GM18511 (cell line): Measurements from ENCODE around the gene PCED1A.

Source experiments
- ATAC-seq: cut with Tn5 transposase; IDR thresholded peaks from one replicate; pipeline ENCODE4 v1.9.1; 2021; ENCODE audit warnings: mild to moderate bottlenecking, moderate library complexity; ENCODE audit not compliant: unreplicated experiment

Gene PCED1A

DNA sequence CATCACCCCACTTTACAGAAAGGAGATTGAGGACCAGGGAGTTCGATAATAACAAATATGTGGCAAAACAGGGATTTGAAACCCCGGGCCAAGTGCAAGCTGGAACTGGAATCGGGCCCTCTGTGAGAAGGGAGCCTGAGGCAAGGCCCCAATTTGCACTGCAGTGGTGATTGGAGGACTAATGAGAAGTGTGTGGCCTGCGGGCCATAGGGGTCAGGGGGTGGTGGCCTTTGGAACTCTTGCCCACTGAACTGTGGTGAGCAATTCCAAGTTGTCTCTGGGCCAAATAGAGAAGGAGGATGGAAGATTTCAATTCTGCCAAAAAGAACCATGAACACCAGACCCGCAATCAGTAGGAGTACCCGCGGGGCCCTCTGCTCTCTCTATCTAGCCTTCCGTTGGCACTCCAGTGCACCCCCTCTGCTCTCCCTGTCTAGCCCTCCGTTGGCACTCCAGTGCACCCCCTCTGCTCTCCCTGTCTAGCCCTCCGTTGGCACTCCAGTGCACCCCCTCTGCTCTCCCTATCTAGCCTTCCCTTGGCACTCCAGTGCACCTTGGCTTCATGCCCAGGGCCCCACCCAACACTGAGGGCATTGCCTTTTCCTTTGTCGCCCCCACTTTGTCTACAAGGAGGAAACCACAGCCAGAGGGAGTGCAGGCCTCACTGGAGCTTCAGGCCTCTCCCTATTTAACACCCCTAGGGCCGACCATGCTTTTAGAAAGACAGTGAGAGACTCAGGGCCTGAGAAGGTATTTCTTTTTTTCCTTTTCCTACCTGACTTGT is 26.8 kb upstream of the PCED1A start:
- no peak for ATAC-seq

DNA sequence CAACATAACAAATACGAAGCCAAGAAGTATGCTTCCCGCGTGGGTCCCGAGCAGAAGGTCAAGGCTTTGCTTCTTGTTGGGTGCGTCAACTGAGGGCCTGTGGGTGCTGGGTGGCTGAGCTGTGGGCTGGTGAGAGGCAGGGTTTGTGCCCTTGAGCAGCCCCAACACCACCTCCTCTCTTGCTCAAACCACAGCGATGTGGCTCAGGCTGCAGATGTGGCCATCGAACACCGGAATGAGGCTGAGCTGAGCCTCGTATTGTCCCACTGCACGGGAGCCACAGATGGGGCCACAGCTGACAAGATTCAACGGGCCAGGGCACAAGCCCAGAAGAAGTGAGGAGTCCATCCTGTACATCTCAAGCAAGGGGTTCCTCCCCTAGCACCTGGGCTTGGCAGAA is 25.8 kb upstream of the PCED1A start:
- no peak for ATAC-seq

GRCh38 chr20:2865630-2866029 is 25.2 kb upstream of the PCED1A start:
- ATAC-seq, result no peak

DNA sequence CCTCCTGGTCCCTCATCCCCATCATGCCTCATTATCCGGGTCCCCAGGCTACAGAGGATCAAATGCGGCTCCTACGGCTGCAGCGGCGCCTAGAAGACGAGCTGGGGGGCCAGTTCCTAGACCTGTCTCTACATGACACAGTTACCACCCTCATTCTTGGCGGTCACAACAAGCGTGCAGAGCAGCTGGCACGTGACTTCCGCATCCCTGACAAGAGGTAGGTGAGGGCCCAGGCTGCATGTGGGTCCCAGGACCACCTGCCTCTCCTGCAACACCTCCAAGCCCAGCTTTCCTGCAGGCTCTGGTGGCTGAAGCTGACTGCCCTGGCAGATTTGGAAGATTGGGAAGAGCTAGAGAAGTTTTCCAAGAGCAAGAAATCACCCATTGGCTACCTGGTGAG is 24.6 kb upstream of the PCED1A start:
- no peak for ATAC-seq

DNA sequence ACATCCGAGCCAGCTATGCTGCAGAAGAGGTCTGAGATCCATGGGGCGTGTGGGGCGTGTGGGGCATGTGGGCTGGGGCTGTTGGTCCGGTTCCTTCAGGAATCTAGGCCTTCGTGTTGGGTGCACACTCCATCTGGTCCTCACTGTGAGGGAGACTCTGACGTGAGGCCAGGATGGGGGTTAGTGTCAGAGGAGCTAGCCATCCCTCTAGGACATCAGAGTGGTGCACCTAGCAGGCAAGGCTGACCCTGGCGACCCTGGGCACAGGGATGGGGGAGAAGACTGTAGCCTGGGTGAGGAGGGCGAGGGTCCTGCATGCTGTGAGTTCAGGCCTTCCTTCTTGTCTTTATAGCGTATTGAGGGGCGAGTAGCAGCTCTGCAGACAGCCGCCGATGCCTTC is 24.2 kb upstream of the PCED1A start:
- ATAC-seq, result no peak

GRCh38 chr20:2859330-2860121 is 19.1 kb upstream of the PCED1A start:
- no peak for ATAC-seq

GRCh38 chr20:2858591-2858990 is 18.1 kb upstream of the PCED1A start:
- ATAC-seq, result no peak

DNA sequence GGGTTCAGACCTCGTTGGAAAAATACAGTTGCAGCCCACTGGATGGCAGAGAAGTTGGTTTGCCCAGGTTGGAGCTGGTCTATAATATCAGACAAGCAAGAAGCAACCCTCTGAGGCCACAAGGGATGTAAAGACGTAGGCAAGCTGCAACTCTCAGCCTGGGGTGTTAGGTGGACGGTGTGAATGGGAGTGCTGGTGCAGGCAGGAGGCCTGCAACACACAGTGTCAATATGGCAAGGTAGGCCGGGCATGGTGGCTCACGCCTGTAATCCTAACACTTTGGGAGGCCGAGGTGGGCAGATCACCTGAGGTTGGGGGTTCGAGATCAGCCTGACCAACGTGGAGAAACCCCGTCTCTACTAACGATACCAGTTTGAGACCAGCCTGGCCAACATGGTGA is 10.6 kb upstream of the PCED1A start:
- no peak for ATAC-seq

- no peak for ATAC-seq
Measured at GRCh38 chr20:2849529-2849928, 9.1 kb upstream of the PCED1A start.

GRCh38 chr20:2847802-2848201 is 7.3 kb upstream of the PCED1A start:
- ATAC-seq, result no peak

DNA sequence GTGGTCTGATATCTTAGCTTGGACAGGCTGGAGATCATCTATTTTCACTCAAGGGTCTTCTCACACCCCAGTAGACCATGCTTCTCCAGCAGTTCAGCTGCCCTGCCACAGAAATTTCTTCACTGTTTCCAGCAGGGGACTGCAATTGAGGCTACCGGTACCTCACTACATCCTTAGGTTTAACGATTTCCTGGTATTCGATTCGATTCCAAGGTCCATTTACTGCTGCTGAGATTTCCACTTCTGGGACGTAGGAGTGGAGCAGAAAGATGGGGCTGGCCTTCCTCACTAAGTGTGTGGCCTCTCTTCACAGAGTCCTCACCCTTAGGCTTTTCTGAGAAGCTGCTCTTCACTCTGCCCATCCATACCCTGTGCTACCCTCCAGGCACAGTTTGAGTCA is 6.2 kb upstream of the PCED1A start:
- no peak for ATAC-seq

DNA sequence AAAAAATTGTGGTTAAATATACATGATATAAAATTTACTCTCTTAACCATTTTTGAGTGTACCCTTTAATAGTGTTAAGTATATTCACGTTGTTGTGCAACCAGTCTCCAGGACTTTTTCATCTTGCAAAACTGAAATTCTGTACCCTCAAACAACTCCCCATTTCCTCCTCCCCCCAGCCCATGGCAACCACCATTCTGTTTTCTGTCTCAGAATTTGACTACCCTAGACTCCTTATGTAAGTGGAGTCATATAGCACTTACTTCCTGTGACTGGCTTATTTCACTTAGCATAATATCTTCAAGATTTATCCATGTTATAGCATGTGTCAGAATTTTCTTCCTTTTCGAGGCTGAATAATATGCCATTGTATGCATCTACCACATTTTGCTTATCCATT is 5.2 kb upstream of the PCED1A start:
- no peak for ATAC-seq

DNA sequence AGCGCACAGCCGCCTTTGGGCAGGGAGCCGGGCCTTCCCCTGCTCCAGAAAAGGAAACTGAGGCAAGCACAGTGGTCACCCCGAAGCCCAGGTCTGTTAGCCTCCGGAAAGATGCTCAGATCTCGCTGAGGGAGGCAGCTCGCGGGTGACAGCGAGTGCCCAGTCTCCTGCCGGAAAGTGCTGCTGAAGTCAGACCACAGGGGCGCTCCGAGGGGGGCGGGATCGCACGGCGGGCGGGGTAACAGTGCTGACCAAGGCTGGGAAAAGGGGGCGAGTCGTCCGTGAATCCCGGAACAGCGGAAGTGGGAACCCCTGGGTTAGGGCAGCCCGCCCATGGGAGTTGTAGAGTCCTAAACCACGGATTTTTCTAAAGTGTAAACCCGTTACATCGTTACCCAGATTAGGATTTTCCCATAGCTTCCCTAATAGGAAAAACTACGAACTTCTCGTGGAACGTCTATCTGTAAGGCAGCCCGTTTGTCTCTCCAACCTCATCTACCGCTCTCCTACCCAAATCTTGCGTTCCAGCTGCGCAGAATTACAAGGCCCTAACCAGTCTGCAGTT is 594 bp upstream of the PCED1A start:
- ATAC-seq, result peak; percentile 40

- ATAC-seq, result no peak
Measured at GRCh38 chr20:2839732-2840137, 720 bp downstream of the PCED1A start.

DNA sequence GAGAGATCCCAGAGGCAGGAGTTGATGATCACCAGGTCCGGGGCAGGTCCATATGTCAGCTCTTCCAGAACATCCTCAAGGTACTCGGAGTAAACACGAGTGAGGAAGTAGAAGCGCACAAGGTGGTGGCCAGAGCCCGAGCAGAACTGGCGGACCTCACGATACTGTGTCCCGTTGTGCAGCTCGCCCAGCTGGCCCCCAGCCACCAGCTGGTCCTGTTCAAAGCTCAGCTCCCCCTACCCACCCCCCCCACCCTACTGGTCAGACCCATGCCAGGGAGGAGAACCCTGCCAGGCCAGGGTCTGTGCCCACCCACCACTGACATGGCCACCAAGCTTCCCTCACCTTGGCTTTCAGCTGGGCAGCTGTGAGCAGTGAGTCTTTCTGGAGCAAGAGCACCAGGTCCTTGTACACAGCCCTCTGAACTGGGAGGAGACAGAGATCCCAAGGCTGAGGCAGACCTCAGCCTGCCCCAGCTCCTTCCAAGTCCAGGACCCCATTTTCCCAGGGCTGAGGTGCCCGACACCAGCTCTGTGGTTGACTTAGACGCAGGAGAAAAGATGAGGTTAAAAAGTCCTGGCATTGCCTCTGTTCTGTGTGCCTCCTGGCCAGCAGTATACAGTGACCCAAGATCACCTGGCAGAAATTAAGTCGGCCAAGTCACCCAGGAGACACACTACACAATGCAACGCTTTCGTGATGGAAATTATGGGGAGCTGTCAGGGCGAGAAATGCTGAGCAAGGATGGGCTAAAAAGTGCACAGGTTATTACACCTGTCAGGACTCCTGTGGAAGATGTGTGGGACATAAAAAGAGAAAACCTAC is 1.4 kb downstream of the PCED1A start:
- ATAC-seq, result no peak

GRCh38 chr20:2838170-2838797 is 2.2 kb downstream of the PCED1A start:
- ATAC-seq, result no peak

DNA sequence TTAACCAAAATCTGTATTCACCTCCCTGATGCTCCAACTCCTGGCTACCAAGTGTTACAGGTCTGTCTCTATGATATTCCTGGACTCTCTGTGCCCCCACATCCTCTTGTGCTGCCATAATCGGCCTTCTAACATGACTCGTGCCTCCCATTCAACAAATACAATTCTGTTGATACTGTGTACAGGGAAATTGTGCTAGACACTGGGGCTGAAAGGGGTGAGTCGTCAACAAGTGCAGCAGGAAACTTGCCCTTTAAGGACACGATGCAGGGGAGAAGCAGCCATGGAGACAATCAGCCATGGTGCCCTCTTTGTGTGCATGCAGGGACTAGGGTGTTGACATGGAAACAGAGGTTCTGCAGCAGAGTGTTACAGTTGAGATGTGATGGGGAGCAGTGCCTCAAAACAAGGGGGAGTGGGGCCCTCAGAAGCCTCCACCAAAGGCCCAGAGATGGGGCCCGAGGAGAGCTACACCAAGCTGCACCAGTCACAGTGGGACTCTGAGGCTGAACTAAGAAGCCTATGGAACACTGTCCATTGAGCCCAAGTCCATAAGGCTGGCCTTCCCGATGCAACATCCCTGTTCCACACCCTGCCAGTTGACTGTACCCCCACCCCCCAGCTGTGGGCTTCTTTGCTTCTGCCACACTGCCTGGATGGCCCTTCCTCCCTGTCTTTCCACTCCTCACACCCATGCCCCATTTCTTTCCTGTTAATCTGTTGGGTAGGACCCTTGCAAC is 3.1 kb downstream of the PCED1A start:
- no peak for ATAC-seq

DNA sequence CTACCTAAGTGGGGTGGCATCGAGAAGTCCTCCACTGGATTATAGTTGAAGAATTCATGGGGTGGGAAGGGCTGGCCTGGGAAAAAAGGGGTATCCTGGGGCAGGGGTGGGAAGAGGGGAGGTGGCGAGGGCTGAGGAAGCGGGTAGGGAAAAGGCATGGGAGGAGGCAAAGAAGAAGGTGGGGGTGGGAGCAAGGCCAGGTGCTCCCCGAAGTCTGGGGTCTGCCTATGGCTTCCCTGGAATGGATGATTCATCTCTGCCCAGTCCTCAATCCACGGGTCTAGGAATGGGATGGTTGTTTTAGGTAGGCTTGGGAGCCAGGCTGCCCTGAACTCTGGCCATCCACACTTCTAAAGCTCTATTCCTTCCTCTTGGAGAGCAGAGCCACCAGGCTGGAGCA is 4.4 kb downstream of the PCED1A start:
- no peak for ATAC-seq

DNA sequence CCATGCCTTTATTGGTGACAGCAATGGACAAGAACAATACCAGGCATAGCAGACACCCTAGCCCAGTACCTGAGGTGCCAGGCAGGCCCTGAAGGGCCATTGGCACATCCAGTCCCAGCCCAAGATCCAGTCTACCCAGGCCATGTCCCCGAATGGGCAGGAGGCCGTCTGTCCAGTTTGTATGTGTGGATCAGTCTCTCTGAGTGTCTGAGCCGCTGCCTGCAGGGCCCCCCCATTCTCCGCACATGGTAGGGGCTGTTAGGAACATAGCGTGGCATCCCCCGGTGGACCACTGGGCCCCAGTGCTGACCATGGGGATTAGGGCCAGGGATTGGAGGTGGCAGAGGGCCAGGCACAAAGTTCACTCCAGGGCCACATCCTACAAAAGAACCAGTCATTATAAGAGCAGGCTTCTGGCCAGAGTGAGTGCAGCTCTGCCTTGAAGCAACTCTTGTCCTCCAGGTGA is 5.1 kb downstream of the PCED1A start:
- ATAC-seq, result no peak
